BJ (cell line): ENCODE data around the gene TMPRSS11D. TPM values are rescaled to one million over a fixed set of nuclear protein-coding genes. Genes with fewer than 3 reads are reported as not detected.

Source experiments
- CTCF ChIA-PET: fragments of 350-600 bp; formaldehyde crosslinking; extraction: SDS; loops from one replicate; lab custom pipeline; 2021; ENCODE audit warnings: antibody characterized with exemption, inconsistent platforms; lab: Yijun Ruan, JAX
- POLR2A ChIA-PET: fragments of 300-600 bp; sonication (Branson Sonifier 250); formaldehyde crosslinking; extraction: SDS; loops from one replicate; lab custom pipeline; 2021; ENCODE audit warnings: antibody characterized with exemption; lab: Charles Lee
- DNase-seq: peaks from one replicate; pipeline ENCODE4 v3.0.0-alpha.2; 2011; ENCODE audit warnings: low read depth
- H3K27me3 ChIP-seq: 2 replicates; pipeline ENCODE4 v1.6.0; 2011; ENCODE audit warnings: low read length; ENCODE audit not compliant: control insufficient read depth, insufficient read depth
- H3K36me3 ChIP-seq: 2 replicates; pipeline ENCODE4 v1.5.1; 2011; ENCODE audit warnings: low read length; ENCODE audit not compliant: control insufficient read depth, insufficient read depth
- H3K4me3 ChIP-seq: 2 replicates; pipeline ENCODE4 v1.5.1; 2011; ENCODE audit warnings: low read depth, mild to moderate bottlenecking, control low read depth, low read length
- CTCF ChIP-seq: IDR thresholded peaks from 2 replicates; pipeline ENCODE4 v1.5.1; 2011; ENCODE audit warnings: low read depth, mild to moderate bottlenecking, control low read depth, inconsistent platforms, low read length, moderate library complexity; ENCODE audit not compliant: insufficient read depth
- polyA plus RNA-seq: library from polyadenylated mRNA; depleted of rRNA; stranded (reverse); fragments of >200 nt; gene quantifications from 2 replicates; pipeline ENCODE4 v1.2.3, GENCODE V29; 2011

TMPRSS11D gene
- polyA plus RNA-seq, 1 experiment = not detected

- Histone ChIP-seq H3K27me3 (no peaks in the 10 kb centered on the region), H3K36me3 (no peaks in the 10 kb centered on the region), H3K4me3 (no peak overlapping the region)
- ChIA-PET POLR2A (no interaction called here), CTCF (interaction anchor here (0.9 to 1.4 kb wide), 2 partner anchors 9 to 10 kb away, joined by 3 read pairs; no protein-coding TSS in a partner anchor)
- no peak for DNase-seq
- no peak for TF ChIP-seq CTCF
These were observed 23.8 kb upstream of the TMPRSS11D start for GRCh38 chr4:67907650-67908049.

GRCh38 chr4:67899096-67899495 lies 15.3 kb upstream of the TMPRSS11D start:
- ChIA-PET POLR2A (no interaction called here), CTCF (interaction anchor here (0.9 to 1.3 kb wide), 3 partner anchors 8 to 20 kb away, joined by 3 to 5 read pairs (median 4); no protein-coding TSS in a partner anchor)
- TF ChIP-seq CTCF = no peak
- Histone ChIP-seq H3K4me3 (no peak overlapping the region), H3K27me3 (no peaks in the 10 kb centered on the region), H3K36me3 (no peaks in the 10 kb centered on the region)
- DNase-seq = no peak

GRCh38 chr4:67897686-67898085 lies 13.9 kb upstream of the TMPRSS11D start:
- no peak overlapping the region for H3K4me3 ChIP-seq
- no peak for TF ChIP-seq CTCF
- no peak for DNase-seq
- H3K36me3 ChIP-seq = no peaks in the 10 kb centered on the region
- ChIA-PET POLR2A (no interaction called here), CTCF (interaction anchor here (1.3 kb wide), 1 partner anchor 13 kb away, joined by 5 read pairs; no protein-coding TSS in a partner anchor)
- no peaks in the 10 kb centered on the region for H3K27me3 ChIP-seq

GRCh38 chr4:67896421-67897065 lies 12.7 kb upstream of the TMPRSS11D start:
- no peak for TF ChIP-seq CTCF
- ChIA-PET CTCF (interaction anchor here (0.7 to 1.2 kb wide), 2 partner anchors 15 to 412 kb away, joined by 3 to 4 read pairs; no protein-coding TSS in a partner anchor), POLR2A (no interaction called here)
- no peak overlapping the region for H3K4me3 ChIP-seq
- no peaks in the 10 kb centered on the region for H3K36me3 ChIP-seq
- no peaks in the 10 kb centered on the region for H3K27me3 ChIP-seq
- DNase-seq = no peak

GRCh38 chr4:67894659-67895058 lies 10.9 kb upstream of the TMPRSS11D start:
- TF ChIP-seq CTCF = no peak
- Histone ChIP-seq H3K4me3 (no peak overlapping the region), H3K27me3 (no peaks in the 10 kb centered on the region), H3K36me3 (no peaks in the 10 kb centered on the region)
- ChIA-PET CTCF (interaction anchor here (4.4 kb wide), 1 partner anchor 16 kb away, joined by 27 read pairs; no protein-coding TSS in a partner anchor), POLR2A (no interaction called here)
- DNase-seq = no peak
